ENCODE results near the gene PCMTD2.

DNA sequence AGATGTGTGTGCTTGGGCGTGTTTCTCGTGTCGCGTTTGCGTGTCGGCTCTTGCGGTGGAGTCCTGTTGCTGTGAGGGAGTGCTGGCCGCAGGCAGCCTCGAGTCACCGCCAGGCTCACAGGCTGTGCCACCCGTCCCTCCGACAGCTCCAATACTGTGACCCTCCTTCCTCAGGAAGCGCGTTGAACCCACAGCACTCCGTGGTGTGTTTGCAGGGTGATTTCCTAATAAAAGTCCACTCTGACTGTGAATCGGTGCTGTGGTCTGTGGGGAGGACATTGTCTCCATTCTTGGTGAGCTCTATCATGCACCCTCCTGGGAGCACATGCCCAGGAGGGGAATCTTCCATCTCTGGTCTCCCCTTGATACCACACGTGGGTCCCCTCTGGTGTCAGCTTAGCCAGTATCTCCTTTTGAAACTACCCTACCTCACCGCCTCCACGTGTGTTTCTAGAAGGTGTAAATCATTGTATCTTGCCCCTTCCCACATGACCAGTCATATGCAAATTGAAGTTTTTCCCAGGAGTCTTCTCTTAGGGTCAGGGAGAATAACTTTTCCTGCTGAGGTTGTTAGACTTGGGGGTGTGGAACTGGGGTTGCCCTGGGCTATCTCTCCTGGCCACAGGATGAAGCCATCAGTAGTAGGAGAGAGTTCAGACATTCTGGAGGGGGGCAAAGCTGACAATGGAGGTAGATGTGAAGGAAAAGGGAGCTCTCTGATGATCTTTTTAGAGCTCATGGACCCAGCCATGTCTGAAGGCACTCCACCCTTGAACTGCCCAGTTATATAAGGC, 13.3 kb upstream of the PCMTD2 start:
- TF ChIP-seq, protein P1, sequence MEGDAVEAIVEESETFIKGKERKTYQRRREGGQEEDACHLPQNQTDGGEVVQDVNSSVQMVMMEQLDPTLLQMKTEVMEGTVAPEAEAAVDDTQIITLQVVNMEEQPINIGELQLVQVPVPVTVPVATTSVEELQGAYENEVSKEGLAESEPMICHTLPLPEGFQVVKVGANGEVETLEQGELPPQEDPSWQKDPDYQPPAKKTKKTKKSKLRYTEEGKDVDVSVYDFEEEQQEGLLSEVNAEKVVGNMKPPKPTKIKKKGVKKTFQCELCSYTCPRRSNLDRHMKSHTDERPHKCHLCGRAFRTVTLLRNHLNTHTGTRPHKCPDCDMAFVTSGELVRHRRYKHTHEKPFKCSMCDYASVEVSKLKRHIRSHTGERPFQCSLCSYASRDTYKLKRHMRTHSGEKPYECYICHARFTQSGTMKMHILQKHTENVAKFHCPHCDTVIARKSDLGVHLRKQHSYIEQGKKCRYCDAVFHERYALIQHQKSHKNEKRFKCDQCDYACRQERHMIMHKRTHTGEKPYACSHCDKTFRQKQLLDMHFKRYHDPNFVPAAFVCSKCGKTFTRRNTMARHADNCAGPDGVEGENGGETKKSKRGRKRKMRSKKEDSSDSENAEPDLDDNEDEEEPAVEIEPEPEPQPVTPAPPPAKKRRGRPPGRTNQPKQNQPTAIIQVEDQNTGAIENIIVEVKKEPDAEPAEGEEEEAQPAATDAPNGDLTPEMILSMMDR (IDR thresholded peaks at IDR 0.05) = no peak
- TF ChIP-seq EP300 (IDR thresholded peaks at IDR 0.05) = no peak
- no peak for TF ChIP-seq POLR2A (IDR thresholded peaks at IDR 0.05; ENCODE audit: low read length)
- no peak for TF ChIP-seq MYC (IDR thresholded peaks at IDR 0.05; ENCODE audit: borderline replicate concordance, low read length)
- TF ChIP-seq, protein P2, sequence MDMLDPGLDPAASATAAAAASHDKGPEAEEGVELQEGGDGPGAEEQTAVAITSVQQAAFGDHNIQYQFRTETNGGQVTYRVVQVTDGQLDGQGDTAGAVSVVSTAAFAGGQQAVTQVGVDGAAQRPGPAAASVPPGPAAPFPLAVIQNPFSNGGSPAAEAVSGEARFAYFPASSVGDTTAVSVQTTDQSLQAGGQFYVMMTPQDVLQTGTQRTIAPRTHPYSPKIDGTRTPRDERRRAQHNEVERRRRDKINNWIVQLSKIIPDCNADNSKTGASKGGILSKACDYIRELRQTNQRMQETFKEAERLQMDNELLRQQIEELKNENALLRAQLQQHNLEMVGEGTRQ (IDR thresholded peaks at IDR 0.05) = no peak
- TF ChIP-seq, protein P3, sequence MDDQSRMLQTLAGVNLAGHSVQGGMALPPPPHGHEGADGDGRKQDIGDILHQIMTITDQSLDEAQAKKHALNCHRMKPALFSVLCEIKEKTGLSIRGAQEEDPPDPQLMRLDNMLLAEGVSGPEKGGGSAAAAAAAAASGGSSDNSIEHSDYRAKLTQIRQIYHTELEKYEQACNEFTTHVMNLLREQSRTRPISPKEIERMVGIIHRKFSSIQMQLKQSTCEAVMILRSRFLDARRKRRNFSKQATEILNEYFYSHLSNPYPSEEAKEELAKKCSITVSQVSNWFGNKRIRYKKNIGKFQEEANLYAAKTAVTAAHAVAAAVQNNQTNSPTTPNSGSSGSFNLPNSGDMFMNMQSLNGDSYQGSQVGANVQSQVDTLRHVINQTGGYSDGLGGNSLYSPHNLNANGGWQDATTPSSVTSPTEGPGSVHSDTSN (IDR thresholded peaks at IDR 0.05) = no peak
